ENCODE results near the gene ARMC6. TPM values are rescaled to one million over a fixed set of nuclear protein-coding genes. Genes with fewer than 3 reads are reported as not detected.

Gene ARMC6
- total RNA-seq, 4 donors from 2014 or later = 12.0 to 32.3 (median 15.6) TPM

- no peaks in the 10 kb centered on the region for H3K36me3 ChIP-seq
- H3K4me3 ChIP-seq = no peak overlapping the region
- H3K27ac ChIP-seq = no peak overlapping the region
- H3K9me3 ChIP-seq = no peaks in the 10 kb centered on the region
- no peak for TF ChIP-seq CTCF (IDR thresholded peaks at IDR 0.05)
- no peak for TF ChIP-seq POLR2A (IDR thresholded peaks at IDR 0.05)
- no peaks in the 10 kb centered on the region for H3K4me1 ChIP-seq
- H3K27me3 ChIP-seq = no peaks in the 10 kb centered on the region
- intact Hi-C loops (cut with DNase I; ENCODE audit: low total_unique reads) = no loop called here
- DNase-seq = no peak
Measured at GRCh38 chr19:18989316-18989715, 44.1 kb upstream of the ARMC6 start.

DNA sequence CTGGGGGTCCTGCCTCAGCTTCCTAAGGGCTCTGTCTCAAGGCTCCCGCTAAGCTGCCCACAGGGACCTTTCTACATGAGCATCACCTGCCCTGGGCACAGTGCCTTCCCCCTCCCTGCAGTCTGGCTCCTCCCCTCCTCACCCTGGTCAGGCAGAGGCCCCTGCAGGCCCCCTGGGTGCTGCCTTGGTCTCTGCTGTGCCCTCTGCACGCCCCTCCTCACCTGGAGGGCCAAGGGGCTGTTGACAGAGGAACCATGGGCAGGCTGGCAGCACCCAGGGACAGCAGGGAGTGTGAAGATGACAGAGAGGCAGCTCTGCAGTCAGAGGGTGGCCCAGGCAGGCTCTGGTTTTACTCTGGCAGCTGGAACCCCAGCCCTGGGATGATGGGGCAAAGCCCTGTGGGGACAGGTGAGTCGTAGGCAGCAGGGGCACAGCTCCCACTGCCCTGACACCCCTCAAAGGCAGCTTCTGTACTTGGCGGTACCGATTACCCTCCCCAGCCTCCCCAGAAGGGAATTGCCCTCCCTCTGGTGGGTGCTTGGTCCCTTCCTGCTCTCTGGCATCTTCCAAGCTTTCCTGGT is 43.2 kb upstream of the ARMC6 start:
- TF ChIP-seq CTCF (IDR thresholded peaks at IDR 0.05) = no peak
- TF ChIP-seq POLR2A (IDR thresholded peaks at IDR 0.05) = no peak
- DNase-seq = no peak

DNA sequence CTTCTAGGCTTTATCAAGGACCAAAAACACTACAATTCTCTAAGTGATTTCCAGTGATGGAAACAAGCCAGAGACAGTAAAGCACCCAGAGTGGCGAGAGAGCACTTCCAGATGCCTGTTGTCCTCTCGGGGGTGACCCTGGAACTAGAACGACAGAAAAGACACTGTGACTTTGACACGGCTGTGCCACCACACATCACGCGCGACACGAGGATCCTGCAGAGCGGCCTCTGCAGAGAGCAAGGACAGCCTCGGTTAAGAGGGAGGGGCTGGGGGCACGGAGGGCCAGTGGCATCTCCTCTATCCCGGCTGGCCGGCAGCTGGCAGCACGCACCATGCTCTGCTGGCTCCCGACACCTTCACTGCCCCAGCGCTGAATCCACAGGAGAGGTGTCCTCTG is 42.4 kb upstream of the ARMC6 start:
- H3K27ac ChIP-seq = no peak overlapping the region
- TF ChIP-seq POLR2A (IDR thresholded peaks at IDR 0.05) (no peak), CTCF (IDR thresholded peaks at IDR 0.05) (no peak)
- H3K4me1 ChIP-seq = no peaks in the 10 kb centered on the region
- H3K36me3 ChIP-seq = no peaks in the 10 kb centered on the region
- H3K9me3 ChIP-seq = no peaks in the 10 kb centered on the region
- intact Hi-C loops (cut with DNase I; ENCODE audit: low total_unique reads) = no loop called here
- no peaks in the 10 kb centered on the region for H3K27me3 ChIP-seq
- no peak for DNase-seq
- no peak overlapping the region for H3K4me3 ChIP-seq

More for the DNA sequence above, 43.2 kb upstream of the ARMC6 start:
- H3K4me3 ChIP-seq = no peak overlapping the region
- no peak overlapping the region for H3K27ac ChIP-seq
- no peaks in the 10 kb centered on the region for H3K36me3 ChIP-seq
- no peaks in the 10 kb centered on the region for H3K4me1 ChIP-seq
- H3K27me3 ChIP-seq = no peaks in the 10 kb centered on the region
- no peaks in the 10 kb centered on the region for H3K9me3 ChIP-seq
- intact Hi-C loops (cut with DNase I; ENCODE audit: low total_unique reads) = no loop called here

GRCh38 chr19:18991468-18991867 is 41.9 kb upstream of the ARMC6 start:
- H3K36me3 ChIP-seq = no peaks in the 10 kb centered on the region
- no peak for DNase-seq
- H3K4me3 ChIP-seq = no peak overlapping the region
- no peak overlapping the region for H3K27ac ChIP-seq
- no peaks in the 10 kb centered on the region for H3K9me3 ChIP-seq
- no peaks in the 10 kb centered on the region for H3K4me1 ChIP-seq
- intact Hi-C loops (cut with DNase I; ENCODE audit: low total_unique reads) = no loop called here
- H3K27me3 ChIP-seq = no peaks in the 10 kb centered on the region
- no peak for TF ChIP-seq CTCF (IDR thresholded peaks at IDR 0.05)
- TF ChIP-seq POLR2A (IDR thresholded peaks at IDR 0.05) = no peak

DNA sequence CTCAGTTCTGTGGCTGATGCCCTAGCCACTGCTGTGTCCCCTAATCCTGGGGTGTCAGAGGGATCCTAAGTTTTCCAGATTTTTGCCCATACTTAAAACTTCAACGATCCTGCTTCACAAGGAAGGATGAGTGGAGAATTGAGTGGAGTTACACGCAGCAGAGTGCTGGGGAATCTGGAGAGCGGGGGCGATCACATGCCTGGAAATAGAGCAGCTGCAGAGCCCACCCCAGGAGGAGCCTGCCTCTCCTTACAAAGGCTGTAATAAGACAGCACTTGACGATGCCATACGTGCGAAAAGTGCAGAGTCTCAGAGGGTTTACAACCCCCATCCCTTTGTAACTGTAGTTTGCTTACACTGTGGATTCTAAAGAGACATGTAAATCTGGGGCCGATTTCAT is 40.7 kb upstream of the ARMC6 start:
- TF ChIP-seq POLR2A (IDR thresholded peaks at IDR 0.05) (no peak), CTCF (IDR thresholded peaks at IDR 0.05) (no peak)
- DNase-seq = no peak
- H3K4me3 ChIP-seq = no peak overlapping the region
- no peaks in the 10 kb centered on the region for H3K27me3 ChIP-seq
- no peaks in the 10 kb centered on the region for H3K9me3 ChIP-seq
- H3K36me3 ChIP-seq = no peaks in the 10 kb centered on the region
- no peaks in the 10 kb centered on the region for H3K4me1 ChIP-seq
- intact Hi-C loops (cut with DNase I; ENCODE audit: low total_unique reads) = no loop called here
- H3K27ac ChIP-seq = no peak overlapping the region

Data from uterus (tissue), 4 donors.